OCI-M2 (cell line): ENCODE measurements around the gene ABL2.
"Not testable (repeated sequence)": the region's sequence is repeated elsewhere in the genome, so short reads cannot be mapped to it uniquely, and the experiment has no call there.

Source experiments
- DNase-seq: peaks from one replicate; lab custom pipeline; 2025; ENCODE audit not compliant: unreplicated experiment; lab: John Stamatoyannopoulos, UW

ABL2 gene

DNA sequence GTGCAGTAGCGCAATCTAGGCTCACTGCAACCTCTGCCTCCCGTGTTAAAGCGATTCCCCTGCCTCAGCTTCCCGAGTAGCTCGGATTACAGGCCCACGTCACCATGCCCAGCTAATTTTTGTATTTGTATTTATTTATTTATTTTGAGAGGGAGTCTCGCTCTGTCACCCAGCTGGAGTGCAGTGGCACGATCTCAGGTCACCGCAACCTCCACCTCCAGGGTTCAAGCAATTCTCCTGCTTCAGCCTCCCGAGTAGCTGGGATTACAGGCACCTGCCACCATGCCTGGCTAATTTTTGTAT is 59.1 kb downstream of the ABL2 start:
- not testable (repeated sequence) for DNase-seq

DNA sequence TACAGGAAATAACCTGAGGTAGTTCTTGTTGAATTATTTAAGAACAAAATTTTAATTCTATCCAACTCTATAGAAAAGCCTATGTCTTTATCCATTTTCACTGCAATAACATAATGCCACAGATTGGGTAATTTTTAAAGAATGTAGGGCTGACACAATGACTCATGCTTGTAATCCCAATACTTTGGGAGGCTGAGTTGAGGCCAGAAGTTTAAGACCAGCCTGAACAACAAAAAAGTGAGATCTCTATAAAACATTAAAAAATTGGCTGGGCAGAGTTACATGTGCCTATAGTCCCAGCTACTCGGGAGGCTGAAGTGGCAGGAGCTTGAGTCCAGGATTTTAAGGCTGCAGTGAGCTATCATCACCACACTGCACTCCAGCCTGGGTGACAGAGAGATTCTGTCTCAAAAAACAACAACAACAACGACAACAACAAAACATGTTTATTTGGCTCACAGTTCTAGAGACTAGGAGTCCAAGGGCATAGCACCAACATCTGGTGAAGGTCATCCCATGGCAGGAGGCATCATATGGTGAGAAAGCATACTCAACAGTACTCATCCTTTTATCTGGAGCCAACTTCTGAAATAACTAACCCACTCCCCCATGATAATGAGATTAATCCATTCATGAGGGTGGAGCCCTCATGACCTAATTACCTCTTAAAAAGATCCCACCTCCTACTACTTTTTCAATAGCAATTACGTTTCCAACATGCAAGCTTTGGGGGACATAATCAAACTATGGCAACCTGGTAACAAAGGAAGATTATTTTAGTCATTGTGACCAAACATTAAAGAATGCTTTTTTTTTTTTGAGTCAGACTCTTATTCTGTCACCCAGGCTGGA is 59.6 kb downstream of the ABL2 start:
- DNase-seq, result no peak

DNA sequence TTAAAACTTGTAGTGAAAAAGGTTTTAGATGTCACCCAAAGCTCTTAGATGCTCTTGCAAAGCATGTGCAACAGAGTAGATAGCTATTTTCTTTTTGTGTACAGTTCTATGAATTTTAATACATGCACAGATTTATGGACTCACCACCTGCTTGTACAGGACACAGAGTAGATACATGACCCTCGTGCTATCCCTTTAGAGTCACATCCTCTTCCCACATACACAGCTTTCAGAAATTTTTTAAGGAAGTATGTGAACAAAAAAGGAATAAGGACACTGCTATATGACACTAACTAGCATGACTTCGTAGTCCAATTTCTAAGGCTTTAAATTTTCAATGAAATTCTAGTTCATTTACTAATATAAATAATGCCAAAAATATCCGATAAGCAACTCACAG is 60.9 kb downstream of the ABL2 start:
- no peak for DNase-seq

DNA sequence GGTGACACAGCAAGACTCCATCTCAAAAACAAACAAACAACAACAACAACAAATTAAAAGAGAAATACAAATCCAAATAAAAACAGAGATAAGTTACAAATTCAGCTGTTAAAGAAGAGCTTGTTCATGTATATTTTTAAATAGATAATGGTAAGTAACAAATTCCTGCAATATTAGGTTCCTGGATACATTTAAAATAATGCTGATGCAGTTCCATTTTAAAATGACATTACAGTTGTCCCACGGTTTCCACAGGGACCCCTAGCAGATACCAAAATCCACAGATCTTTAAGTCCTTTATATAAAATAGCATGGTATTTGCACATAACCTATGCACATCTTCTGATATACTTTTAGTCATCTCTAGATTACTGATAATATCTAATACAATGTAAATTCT is 61.5 kb downstream of the ABL2 start:
- DNase-seq, result no peak

DNA sequence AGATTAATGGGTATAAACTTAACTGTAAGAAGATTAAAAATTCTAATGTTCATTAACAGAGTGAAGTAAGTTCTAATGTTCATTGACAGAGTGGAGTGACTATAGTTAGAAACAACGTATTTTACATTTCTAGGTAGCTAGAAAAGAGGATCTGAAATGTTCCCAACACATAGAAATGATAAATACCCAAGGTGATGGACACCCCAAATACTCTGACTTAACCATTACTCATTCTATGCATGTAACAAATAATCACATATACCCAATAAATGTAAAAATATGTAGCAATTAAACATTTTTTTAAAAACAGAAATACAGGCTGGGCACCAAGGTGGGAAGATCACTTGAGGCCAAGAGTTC is 62.1 kb downstream of the ABL2 start:
- DNase-seq, result no peak

DNA sequence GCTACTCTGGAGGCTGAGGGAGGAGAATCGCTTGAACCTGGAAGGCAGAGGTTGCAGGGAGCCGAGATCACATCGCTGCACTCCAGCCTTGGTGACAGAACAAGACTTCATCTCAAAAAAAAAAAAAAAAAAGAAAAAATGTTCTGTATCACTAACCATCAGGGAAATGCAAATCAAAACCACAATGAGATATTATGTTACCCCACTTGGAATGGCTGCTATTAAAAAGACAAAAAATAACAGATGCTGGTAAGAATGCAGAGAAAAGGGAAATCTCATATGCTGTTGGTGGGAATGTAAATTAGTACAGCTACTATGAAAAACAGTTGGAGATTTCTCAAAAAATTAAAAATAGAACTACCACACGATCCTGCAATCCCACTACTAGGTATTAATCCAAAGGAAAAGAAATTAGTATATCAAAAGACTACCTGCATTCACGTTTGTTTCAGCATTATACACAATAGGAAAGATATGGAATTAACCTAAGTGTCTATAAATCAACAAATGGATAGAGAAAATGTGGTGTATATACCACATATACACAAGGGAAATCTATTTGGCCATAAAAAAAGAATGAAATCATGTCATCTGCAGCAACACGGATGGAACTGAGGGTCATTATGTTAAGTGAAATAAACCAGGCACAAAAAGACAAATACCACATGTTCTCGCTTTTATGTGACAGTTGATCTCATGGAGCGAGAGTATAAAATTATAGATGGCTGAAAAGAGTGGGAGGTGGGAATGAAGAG is 62.6 kb downstream of the ABL2 start:
- no peak for DNase-seq

DNA sequence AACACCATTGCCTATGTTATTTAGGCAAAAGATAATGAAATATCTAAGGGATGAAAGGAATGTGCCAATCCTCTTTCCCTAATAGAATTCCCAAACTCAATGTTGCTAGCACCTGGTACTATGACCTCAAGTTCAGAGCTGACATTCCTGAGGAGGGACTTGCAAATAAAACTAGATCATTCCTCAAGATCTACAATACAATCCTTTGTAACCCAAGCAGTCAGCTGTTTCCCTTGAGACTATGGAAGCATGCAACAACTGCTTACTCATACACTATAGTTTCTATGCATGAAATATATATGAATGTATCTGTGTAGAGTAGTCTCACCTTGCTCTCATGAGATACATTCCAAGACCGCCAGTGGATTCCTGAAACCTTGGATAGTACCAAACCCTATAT is 65.0 kb downstream of the ABL2 start:
- DNase-seq, result no peak

DNA sequence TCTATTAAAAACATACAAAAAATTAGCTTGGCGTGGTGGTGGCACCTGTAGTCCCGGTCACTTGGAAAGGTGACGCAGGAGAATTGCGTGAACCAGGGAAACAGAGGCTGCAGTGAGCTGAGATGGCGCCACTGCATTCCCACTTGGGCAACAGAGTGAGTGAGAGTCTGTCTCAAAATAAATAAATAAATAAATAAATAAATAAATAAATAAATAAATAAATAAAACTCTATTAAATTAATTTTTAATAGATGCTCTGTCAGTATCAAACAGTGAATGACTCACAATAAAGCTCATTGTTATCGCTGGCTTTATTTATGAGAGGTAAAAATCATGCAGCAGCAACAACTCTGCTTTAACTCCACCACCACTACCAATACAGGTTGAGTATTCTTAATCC is 72.8 kb downstream of the ABL2 start:
- no peak for DNase-seq

DNA sequence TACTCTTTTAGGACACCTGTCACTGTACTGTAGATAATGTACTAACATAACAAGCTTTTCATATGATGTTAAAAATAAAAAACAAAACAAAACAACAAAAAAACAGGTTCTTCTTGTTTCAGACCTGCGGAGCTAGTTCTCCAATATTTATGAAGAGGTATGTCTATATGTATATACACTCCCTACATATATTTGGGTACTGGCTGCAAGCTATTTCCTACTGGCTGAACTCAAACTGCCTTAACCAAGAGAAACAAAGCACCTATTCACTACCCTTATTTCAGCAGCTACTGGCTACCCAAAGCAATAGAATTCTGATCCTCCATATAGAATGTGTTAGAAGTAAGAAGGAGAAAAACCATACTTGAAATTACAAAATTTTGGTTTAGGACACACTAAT is 73.5 kb downstream of the ABL2 start:
- DNase-seq, result no peak

DNA sequence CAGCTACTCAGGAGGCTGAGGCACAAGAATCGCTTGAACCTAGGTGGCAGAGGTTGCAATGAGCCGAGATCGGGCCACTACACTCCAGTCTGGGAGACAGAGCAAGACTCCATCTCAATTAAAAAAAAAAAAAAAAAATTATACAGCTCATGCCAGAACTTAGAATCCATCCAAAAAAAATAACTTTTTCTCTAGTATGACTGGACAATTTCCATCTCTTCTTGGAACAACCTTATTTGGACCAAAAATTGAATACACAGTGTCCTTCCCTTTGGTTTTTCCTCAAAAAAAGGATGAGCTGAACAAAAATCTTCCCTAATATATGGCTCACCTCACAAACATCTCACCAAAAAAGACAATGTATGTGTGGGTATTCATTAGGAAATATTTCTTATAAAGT is 73.9 kb downstream of the ABL2 start:
- no peak for DNase-seq

DNA sequence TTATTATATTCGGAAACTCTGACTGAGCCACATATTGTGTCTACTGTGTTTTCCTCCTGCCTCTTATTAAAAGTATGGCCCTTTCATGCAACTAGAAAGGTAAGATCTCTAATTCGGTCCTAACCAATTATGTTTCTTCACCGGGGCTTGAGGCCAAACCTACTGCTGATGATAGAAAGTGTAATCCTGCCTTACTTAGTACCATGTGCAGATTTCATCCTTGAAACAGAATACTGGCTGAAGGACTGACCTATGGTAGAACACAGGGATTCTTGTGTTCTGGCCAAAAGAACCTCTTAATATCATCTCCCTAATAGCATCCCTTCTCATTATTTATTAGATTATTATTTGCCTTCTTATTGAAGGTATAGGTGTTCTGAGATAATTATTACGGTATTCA is 75.0 kb downstream of the ABL2 start:
- no peak for DNase-seq

DNA sequence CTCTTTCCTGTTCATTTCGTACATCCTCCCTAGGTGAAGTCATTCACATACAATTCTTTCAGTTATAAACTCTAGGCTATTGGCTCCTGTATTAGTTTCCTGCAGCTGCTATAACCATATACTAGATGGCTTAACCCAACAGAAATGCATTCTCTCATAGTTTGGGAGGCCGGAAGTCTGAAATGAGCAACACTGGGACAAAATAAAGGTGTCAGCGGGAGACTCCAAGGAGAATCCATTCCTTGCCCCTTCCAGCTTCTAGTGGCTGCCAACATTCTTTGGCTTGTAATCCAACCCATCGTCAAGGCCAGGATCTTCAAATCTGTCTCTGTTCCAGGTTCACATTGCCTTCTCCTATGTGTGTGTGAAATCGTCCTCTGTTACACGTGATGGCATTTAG is 76.3 kb downstream of the ABL2 start:
- DNase-seq, result no peak

DNA sequence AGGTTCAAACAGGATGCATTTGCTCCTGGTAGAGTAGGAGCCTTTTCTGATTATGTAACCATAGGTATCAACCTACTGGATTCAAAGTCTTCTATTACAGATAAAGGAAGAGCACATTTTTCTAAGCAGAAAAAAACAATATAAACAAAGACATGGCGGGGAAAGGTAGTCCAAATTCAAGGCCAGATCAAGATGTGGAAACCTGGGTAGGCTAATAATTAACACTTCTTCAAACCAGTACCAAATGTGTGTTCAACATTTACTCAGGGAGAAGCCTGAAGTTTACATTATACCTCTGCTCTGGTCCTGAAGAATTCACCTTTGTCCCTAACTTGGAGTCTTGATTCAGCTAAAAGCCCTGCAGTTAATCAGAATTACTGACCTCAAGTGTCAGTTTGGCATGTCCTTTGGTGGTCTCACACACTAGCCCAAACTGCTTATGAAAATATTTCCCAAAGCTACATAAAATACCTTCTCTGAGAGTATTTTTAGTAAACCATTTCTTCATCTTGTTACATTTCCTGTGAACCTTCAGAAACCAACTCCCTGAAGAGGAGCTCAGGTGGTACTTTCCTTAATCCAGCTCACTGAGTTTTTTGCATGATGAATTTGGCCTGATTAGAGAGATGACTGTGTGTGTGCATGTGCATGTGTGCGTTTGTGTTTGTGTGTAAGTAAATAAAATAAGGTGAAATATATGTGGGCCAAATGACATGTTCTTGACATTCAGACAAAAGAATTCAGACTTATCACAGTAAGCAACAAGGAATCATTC is 77.4 kb downstream of the ABL2 start:
- no peak for DNase-seq

DNA sequence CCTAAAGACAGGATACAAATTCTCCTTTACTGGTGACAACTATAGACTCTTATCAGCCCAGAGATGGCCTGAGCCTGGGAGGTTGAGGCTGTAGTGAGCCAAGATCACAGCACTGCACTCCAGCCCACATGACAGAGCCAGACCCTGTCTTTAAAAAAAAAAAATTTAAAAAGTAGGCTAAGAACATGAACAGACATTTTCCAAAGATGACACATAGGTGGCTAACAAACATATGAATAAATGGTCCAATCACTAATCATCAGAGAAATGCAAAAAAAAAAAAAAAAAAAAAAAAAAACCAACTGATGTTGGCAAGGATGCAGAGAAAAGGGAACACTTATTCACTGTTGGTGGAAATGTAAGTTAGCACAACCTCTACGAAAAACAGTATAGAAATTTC is 82.6 kb downstream of the ABL2 start:
- DNase-seq, result no peak

DNA sequence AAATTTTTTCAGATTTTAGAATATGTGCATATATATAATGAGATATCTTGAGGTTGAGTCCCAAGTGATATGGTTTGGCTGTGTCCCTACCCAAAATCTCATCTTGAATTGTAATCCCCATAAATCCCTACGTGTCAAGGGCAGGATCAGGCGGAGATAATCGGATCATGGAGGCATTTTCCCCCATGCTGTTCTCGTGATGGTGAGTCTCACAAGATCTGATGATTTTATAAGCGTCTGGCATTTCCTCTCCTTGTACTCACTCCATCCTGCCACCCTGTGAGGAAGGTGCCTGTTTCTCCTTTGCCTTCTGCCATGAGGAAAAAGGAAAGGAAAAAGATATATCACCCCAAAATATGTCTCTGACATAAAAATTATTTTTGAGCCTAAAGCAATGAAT is 83.0 kb downstream of the ABL2 start:
- DNase-seq, result no peak

DNA sequence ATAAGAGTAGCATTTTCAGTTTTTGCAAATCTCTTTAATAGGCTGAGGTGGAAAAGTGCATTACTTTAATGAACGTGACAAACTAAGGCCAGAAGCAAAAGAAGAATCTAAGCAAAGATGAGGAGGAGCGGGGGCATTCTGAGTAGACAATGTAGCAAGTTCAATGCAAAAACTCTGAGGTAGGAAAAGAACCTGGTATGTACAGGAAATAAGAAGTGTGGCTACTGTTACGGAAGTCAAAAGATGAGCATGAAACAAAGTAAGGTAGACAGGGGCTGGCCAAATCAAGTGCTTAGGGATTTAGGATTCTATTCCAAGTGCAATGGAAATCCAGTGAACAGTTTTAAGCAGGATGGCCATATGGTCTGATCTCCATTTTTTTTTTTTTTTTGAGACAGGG is 84.0 kb downstream of the ABL2 start:
- no peak for DNase-seq

DNA sequence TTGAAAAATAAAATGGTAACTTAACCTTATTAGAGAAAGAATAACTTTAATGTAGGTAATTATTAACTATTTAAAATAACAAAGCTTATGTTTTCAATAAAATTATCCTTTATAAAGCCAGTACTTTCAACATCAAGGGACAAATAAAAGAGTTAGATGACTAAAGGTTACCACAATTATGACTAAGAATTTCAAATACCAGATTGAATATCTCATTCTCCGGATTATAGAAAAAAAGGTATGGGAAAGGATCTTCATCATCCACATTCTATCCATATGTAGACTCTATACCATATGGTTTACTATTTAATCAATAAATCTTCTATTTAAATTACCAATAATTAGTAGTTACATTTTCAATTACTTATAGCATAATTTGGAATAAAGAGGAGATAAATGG is 84.9 kb downstream of the ABL2 start:
- DNase-seq, result no peak

DNA sequence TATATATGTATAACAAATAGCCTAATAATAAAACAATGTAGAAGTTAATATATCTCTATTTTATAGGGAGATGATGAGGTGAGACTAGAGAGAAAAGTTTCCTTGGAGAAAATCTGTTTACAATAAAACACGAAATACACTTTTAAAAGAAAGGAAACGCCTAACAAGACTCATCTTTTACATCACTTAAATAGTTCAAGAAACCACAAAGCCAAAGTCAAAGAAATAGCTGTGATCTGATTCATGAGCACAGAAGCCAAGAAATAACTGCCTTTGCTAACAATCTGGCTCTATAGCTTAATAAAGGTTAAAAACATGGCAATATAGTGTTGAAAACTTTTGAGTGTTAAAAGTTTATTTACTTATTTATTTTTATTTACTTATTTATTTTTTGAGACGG is 86.2 kb downstream of the ABL2 start:
- DNase-seq, result no peak

DNA sequence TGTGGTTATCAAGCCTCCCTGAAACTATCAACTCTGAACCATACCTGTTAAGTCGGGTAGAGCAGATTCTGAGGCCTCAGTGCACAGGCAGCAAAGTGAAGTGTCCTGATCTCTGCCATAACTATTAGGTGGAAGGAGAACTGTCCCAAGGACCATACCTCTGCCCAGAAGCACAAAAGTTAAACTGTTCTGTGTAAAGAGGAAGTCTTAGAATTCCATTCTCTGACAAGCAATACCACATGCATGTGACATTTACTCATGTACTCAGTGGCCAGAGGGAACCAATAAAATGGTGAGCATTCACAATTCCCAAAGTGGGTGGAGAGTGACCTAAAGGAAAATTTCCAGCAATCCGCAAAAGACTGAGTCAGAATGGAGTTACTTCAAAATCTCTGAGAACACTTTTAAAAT is 86.6 kb downstream of the ABL2 start:
- DNase-seq, result peak; percentile 24

DNA sequence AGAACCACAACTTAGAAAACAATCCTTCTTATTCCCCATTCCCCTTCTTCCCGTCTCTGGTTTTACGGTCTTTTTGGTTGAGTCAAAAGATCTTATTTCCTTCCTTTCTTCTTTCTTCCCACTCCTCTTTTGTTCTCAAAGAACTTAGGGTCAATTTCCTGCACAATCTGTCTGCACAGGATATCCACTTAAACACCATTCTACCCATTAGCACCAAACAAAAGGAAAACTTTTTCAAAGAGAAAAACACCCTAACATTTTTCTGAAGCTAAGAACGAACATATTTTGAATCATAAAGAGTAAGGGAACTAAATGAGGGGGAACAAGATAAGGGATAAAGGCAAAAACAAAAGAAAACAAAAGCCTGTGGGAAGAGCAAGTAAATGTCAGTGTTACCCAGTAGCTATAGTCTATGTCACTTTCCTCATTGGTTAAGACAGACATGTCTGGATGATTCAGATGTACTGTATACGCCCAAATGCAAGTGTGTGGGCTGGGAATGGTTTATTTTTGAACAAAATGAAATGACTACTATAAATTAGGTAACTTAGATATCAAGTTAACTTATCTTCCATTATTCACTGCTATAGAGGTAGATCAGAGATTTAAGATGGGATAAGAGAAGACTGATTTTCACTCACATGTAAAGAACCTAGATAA is 87.8 kb downstream of the ABL2 start:
- DNase-seq, result no peak

DNA sequence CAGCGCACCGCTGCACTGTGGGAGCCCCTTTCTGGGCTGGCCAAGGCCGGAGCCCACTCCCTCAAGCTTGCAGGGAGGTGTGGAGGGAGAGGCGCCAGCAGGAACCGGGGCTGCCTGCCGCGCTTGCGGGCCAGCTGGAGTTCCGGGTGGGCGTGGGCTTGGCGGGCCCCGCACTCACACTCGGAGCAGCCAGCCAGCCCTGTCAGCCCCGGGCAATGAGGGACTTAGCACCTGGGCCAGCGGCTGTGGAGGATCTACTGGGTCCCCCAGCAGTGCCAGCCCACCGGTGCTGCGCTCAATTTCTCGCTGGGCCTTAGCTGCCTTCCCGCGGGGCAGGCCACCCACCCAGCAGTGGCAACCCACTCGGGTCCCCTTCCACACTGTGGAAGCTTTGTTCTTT is 90.7 kb downstream of the ABL2 start:
- DNase-seq, result not testable (repeated sequence)
